Neural cell (in vitro differentiated cells): ENCODE measurements around the gene SOAT1. TPM values are rescaled to one million over a fixed set of nuclear protein-coding genes. Genes with fewer than 3 reads are reported as not detected.

Experiments used
- H2AFZ ChIP-seq: fragments of 200-600, 300-800 bp; sonication (generic), shearing (Covaris generic); 2 replicates; pipeline ENCODE4 v1.6.0; 2014; ENCODE audit warnings: low read depth, mild to moderate bottlenecking, antibody characterized with exemption, low read length, moderate library complexity
- H3F3A ChIP-seq: fragments of 200-600 bp; shearing (Covaris generic); 2 replicates; pipeline ENCODE4 v1.6.1; 2016; ENCODE audit warnings: mild to moderate bottlenecking, moderate library complexity, mixed read lengths, antibody characterized with exemption, low read length; ENCODE audit not compliant: insufficient read depth, poor library complexity, severe bottlenecking
- H3K27ac ChIP-seq: fragments of 200-600, 300-800 bp; sonication (generic), shearing (Covaris generic); 2 replicates; pipeline ENCODE4 v1.5.1; 2014; ENCODE audit warnings: mild to moderate bottlenecking, low read length, moderate library complexity
- H3K27me3 ChIP-seq: fragments of 300-800, 200-600 bp; sonication (generic), shearing (Covaris generic); 2 replicates; pipeline ENCODE4 v1.6.0; 2014; ENCODE audit warnings: mild to moderate bottlenecking, low read depth, low read length, moderate library complexity; ENCODE audit not compliant: insufficient read depth
- H3K36me3 ChIP-seq: fragments of 300-800, 200-600 bp; sonication (generic), shearing (Covaris generic); 2 replicates; pipeline ENCODE4 v1.5.1; 2014; ENCODE audit warnings: mild to moderate bottlenecking, antibody characterized with exemption, low read length, moderate library complexity; ENCODE audit not compliant: insufficient read depth
- H3K4me2 ChIP-seq: fragments of 300-800, 200-600 bp; sonication (generic), shearing (Covaris generic); 2 replicates; pipeline ENCODE4 v1.6.0; 2014; ENCODE audit warnings: mild to moderate bottlenecking, low read length
- H3K4me3 ChIP-seq: fragments of 300-800, 200-600 bp; sonication (generic), shearing (Covaris generic); 2 replicates; pipeline ENCODE4 v1.5.1; 2014; ENCODE audit warnings: mild to moderate bottlenecking, low read length, moderate library complexity
- H3K79me2 ChIP-seq: fragments of 200-600 bp; shearing (Covaris generic); replicated peaks from 2 replicates; pipeline ENCODE4 v1.6.0; 2014; ENCODE audit warnings: mild to moderate bottlenecking, low read length, moderate library complexity; ENCODE audit not compliant: insufficient read depth
- H3K9ac ChIP-seq: fragments of 300-800, 200-600 bp; sonication (generic), shearing (Covaris generic); 2 replicates; pipeline ENCODE4 v1.6.1; 2016; ENCODE audit warnings: mild to moderate bottlenecking, low read length, mixed read lengths
- H3K9me2 ChIP-seq: fragments of 200-600 bp; shearing (Covaris generic); 2 replicates; pipeline ENCODE4 v1.6.1; 2016; ENCODE audit warnings: mild to moderate bottlenecking, low read length, mixed read lengths; ENCODE audit not compliant: insufficient read depth
- H3K9me3 ChIP-seq: fragments of 200-600, 300-800 bp; sonication (generic), shearing (Covaris generic); 2 replicates; pipeline ENCODE4 v1.6.1; 2016; ENCODE audit warnings: mild to moderate bottlenecking, mixed run types, low read length, moderate library complexity, mixed read lengths
- H4K20me1 ChIP-seq: fragments of 200-600 bp; shearing (Covaris generic); 2 replicates; pipeline ENCODE4 v1.6.1; 2016; ENCODE audit warnings: mild to moderate bottlenecking, mixed run types; ENCODE audit not compliant: insufficient read depth
- CTCF ChIP-seq: fragments of 450-650 bp; IDR thresholded peaks from 2 replicates; pipeline ENCODE4 v1.5.1; 2014; ENCODE audit warnings: antibody characterized with exemption, mild to moderate bottlenecking, moderate library complexity; ENCODE audit not compliant: poor library complexity, severe bottlenecking
- EP300 ChIP-seq: fragments of 450-650 bp; conservative IDR thresholded peaks from 2 replicates; pipeline ENCODE4 v1.6.1; 2014; ENCODE audit warnings: antibody characterized with exemption, mild to moderate bottlenecking, moderate library complexity; ENCODE audit not compliant: poor library complexity, severe bottlenecking
- EZH2 ChIP-seq: fragments of 200-600, 300-800 bp; shearing (Covaris generic), sonication (generic); IDR thresholded peaks from 2 replicates; pipeline ENCODE4 v1.6.1; 2014; ENCODE audit warnings: antibody characterized with exemption, low read length, borderline replicate concordance, mild to moderate bottlenecking; ENCODE audit not compliant: insufficient read depth, poor library complexity, severe bottlenecking
- MXI1 ChIP-seq: fragments of 450-650 bp; conservative IDR thresholded peaks from 2 replicates; pipeline ENCODE4 v1.6.1; 2014; ENCODE audit warnings: antibody characterized with exemption, mild to moderate bottlenecking; ENCODE audit not compliant: poor library complexity, severe bottlenecking
- POLR2AphosphoS5 ChIP-seq: IDR thresholded peaks from 2 replicates; pipeline ENCODE4 v1.6.1; 2012
- RAD21 ChIP-seq: fragments of 450-650 bp; conservative IDR thresholded peaks from 2 replicates; pipeline ENCODE4 v1.6.1; 2014; ENCODE audit warnings: antibody characterized with exemption, mild to moderate bottlenecking, moderate library complexity
- REST ChIP-seq: IDR thresholded peaks from 2 replicates; pipeline ENCODE4 v1.6.1; 2012; ENCODE audit warnings: borderline replicate concordance
- SMC3 ChIP-seq: fragments of 450-650 bp; conservative IDR thresholded peaks from 2 replicates; pipeline ENCODE4 v1.6.1; 2014; ENCODE audit warnings: antibody characterized with exemption, mild to moderate bottlenecking, moderate library complexity; ENCODE audit not compliant: poor library complexity
- TAF1 ChIP-seq: IDR thresholded peaks from 2 replicates; pipeline ENCODE4 v1.6.1; 2012; ENCODE audit warnings: low read depth
- polyA plus RNA-seq: library from polyadenylated mRNA; depleted of rRNA; stranded (reverse); fragments of >200 nt; gene quantifications from 2 replicates; pipeline ENCODE4 v1.2.3, GENCODE V29; 2014

Gene SOAT1
- polyA plus RNA-seq, 1 donor from 2014 or later: 5.7 TPM

DNA sequence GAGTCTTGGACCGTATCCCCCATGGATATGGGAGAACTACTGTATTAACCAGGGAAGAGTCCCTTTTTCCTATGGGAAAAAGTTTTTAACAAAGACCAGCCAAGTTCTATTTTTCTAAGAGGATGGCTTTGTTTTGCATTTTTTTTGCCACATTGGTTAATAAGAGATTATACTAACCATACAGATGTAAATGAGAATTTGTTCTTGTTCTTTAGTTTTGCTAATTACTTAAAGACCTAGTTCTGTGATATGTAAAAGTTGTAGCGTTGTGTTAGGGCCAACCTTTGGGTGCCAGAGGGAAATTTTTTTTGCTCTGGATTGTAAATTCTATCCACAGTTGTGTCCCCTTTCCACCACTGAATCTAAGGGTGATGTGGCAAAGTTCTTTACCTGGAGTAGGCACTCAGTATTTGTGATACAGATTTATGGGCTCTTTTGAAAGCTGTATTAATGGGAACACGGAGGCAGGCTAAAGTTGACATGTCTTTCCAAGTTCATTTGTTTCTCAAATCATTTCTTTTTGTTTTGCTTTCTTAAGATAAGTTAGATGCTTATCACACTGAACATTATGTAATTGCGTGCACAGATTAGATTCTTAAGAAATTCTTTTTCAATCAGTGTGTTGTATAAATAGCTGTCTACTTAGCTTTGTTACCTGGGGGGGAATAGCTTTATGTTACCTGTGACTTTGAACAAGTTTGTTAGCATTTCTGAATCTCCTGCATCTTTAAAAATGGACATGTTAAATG lies 2.9 kb downstream of the SOAT1 start:
- Histone ChIP-seq H4K20me1 (no peaks in the 10 kb centered on the region), H3K36me3 (no peaks in the 10 kb centered on the region), H3K27me3 (no peaks in the 10 kb centered on the region), H3K4me3 (no peak overlapping the region), H3F3A (no peaks in the 10 kb centered on the region), H3K9me3 (no peaks in the 10 kb centered on the region), H3K9ac (no peak overlapping the region), H3K79me2 (peaks cover 10% of the 10 kb centered on the region), H3K4me2 (no peak overlapping the region), H2AFZ (no peak overlapping the region), H3K27ac (no peak overlapping the region), H3K9me2 (no peaks in the 10 kb centered on the region)
- TF ChIP-seq SMC3 (no peak), EP300 (no peak)

GRCh38 chr1:179297105-179297378 lies 3.4 kb downstream of the SOAT1 start:
- Histone ChIP-seq H3K27ac (no peak overlapping the region), H2AFZ (no peak overlapping the region), H3K9me2 (no peaks in the 10 kb centered on the region), H3K4me3 (no peak overlapping the region), H3F3A (no peaks in the 10 kb centered on the region), H4K20me1 (no peaks in the 10 kb centered on the region), H3K4me2 (no peak overlapping the region), H3K36me3 (no peaks in the 10 kb centered on the region), H3K9ac (no peak overlapping the region), H3K79me2 (peaks cover 10% of the 10 kb centered on the region), H3K27me3 (no peaks in the 10 kb centered on the region), H3K9me3 (no peaks in the 10 kb centered on the region)
- no peak for TF ChIP-seq EP300
- TF ChIP-seq CTCF: no peak
- TF ChIP-seq SMC3: no peak
- no peak for TF ChIP-seq TAF1
- no peak for TF ChIP-seq REST

DNA sequence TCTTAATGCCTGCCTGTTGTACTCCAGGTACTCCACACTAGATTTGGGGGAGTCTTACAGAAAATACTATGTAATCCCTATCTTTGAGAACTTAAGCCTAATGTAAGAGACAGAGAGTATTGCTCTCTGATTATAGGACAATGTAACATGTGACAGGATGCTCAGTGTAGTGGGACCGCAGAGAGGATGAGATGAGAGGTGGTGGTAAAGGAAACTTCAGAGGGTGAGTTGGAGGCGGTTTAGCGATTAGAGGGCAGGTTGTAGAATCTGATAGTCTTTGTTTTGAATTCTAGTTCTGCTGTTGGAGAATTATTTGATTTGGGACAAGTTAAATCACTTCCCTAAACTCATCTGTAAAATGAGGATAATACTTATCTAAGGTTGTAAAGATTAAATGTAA lies 5.4 kb downstream of the SOAT1 start:
- peaks cover 10% of the 10 kb centered on the region for H3K79me2 ChIP-seq
- H3K9ac ChIP-seq: no peak overlapping the region
- H3F3A ChIP-seq: no peaks in the 10 kb centered on the region
- no peaks in the 10 kb centered on the region for H3K27me3 ChIP-seq
- H2AFZ ChIP-seq: no peak overlapping the region
- H3K9me3 ChIP-seq: no peaks in the 10 kb centered on the region
- no peak for TF ChIP-seq EZH2
- no peak for TF ChIP-seq POLR2AphosphoS5
- TF ChIP-seq REST: no peak
- no peak for TF ChIP-seq EP300
- no peak for TF ChIP-seq TAF1
- TF ChIP-seq SMC3: no peak
- TF ChIP-seq RAD21: no peak
- no peak for TF ChIP-seq MXI1
- TF ChIP-seq CTCF: no peak
- H3K27ac ChIP-seq: no peak overlapping the region
- no peaks in the 10 kb centered on the region for H3K36me3 ChIP-seq
- H4K20me1 ChIP-seq: no peaks in the 10 kb centered on the region
- H3K4me2 ChIP-seq: no peak overlapping the region
- H3K4me3 ChIP-seq: no peak overlapping the region
- H3K9me2 ChIP-seq: no peaks in the 10 kb centered on the region
